K562 (cell line): ENCODE data around the gene COPS6.

ENCODE experiments used
- E2F1 ChIP-seq: sonication (generic); formaldehyde crosslinking; IDR thresholded peaks from 2 replicates; pipeline ENCODE4 v1.8.1; 2023; ENCODE audit warnings: mild to moderate bottlenecking, missing genetic modification reagents, moderate library complexity
- FOS ChIP-seq: IDR thresholded peaks from 3 replicates; pipeline ENCODE4 v1.6.1; 2011; ENCODE audit not compliant: insufficient read length; ENCODE audit errors: extremely low read depth
- TAF1 ChIP-seq: IDR thresholded peaks from 2 replicates; pipeline ENCODE4 v1.6.1; 2011; ENCODE audit warnings: mild to moderate bottlenecking, low read length, moderate library complexity; ENCODE audit not compliant: insufficient read depth, control insufficient read depth, severe bottlenecking; ENCODE audit errors: extremely low read depth
- TF ChIP-seq, protein P1 (sequence below): fragments of 450-650 bp; formaldehyde crosslinking; IDR thresholded peaks from 2 replicates; pipeline ENCODE4 v1.4.0; 2020; ENCODE audit warnings: mild to moderate bottlenecking, moderate library complexity

GRCh38 chr7:100101016-100101862, 12.5 kb downstream of the COPS6 start, which contains the start of the genes AP4M1 and MCM7:
- TF ChIP-seq, protein P1, sequence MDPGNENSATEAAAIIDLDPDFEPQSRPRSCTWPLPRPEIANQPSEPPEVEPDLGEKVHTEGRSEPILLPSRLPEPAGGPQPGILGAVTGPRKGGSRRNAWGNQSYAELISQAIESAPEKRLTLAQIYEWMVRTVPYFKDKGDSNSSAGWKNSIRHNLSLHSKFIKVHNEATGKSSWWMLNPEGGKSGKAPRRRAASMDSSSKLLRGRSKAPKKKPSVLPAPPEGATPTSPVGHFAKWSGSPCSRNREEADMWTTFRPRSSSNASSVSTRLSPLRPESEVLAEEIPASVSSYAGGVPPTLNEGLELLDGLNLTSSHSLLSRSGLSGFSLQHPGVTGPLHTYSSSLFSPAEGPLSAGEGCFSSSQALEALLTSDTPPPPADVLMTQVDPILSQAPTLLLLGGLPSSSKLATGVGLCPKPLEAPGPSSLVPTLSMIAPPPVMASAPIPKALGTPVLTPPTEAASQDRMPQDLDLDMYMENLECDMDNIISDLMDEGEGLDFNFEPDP (CRISPR knock-in tag), result no peak
- TF ChIP-seq E2F1 (CRISPR knock-in tag), result peak; percentile 100
- peak; percentile 89 for TF ChIP-seq FOS
- TF ChIP-seq TAF1, result peak; percentile 84
